ENCODE measurements around the gene DBF4. TPM values are rescaled to one million over a fixed set of nuclear protein-coding genes. Genes with fewer than 3 reads are reported as not detected.

The DBF4 gene
- total RNA-seq, 2 experiments from 2014 or later: 58.1 to 61.9 TPM

DNA sequence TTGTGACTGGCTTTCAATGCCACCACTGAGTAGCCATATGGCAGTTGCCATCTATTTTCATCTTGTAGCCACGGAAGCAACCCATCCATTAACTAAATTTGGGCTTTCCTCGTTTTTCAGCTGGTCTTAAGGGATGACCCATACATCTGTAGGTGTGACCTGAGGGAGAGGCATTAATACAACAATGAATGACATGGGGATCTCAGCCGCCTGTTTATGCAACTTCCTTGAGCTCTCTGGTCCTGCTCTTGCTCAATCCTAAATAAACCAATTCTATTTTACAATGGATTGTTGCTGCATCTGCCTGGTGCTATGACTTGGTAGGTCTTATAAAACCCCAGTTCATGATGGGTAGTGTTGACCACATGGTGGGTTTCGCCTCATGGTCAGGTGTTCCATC lies 35.8 kb downstream of the DBF4 start:
- Histone ChIP-seq H3K4me3 (ENCODE audit: low read length) (no peak overlapping the region), H3K4me1 (ENCODE audit: insufficient read depth, low read length) (no peaks in the 10 kb centered on the region), H3K27me3 (ENCODE audit: control insufficient read depth in 1 of 2, insufficient read depth in 2 of 2, low read length in 2 of 2) (no peaks in the 10 kb centered on the region), H3K36me3 (ENCODE audit: insufficient read depth, low read length) (peaks cover 5% of the 10 kb centered on the region), H3K27ac (ENCODE audit: low read depth in 1 of 2, low read length in 2 of 2) (no peak overlapping the region), H3K9me3 (ENCODE audit: control insufficient read depth in 1 of 2, insufficient read depth in 1 of 2, low read length in 2 of 2) (no peaks in the 10 kb centered on the region)
- TF ChIP-seq, protein P1, sequence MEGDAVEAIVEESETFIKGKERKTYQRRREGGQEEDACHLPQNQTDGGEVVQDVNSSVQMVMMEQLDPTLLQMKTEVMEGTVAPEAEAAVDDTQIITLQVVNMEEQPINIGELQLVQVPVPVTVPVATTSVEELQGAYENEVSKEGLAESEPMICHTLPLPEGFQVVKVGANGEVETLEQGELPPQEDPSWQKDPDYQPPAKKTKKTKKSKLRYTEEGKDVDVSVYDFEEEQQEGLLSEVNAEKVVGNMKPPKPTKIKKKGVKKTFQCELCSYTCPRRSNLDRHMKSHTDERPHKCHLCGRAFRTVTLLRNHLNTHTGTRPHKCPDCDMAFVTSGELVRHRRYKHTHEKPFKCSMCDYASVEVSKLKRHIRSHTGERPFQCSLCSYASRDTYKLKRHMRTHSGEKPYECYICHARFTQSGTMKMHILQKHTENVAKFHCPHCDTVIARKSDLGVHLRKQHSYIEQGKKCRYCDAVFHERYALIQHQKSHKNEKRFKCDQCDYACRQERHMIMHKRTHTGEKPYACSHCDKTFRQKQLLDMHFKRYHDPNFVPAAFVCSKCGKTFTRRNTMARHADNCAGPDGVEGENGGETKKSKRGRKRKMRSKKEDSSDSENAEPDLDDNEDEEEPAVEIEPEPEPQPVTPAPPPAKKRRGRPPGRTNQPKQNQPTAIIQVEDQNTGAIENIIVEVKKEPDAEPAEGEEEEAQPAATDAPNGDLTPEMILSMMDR (IDR thresholded peaks at IDR 0.05): no peak
- H3K36me3 Mint-ChIP-seq (ENCODE audit: low read depth): peaks cover 8% of the 10 kb centered on the region
- DNase-seq (no peak), ATAC-seq (ENCODE audit: poor library complexity) (no peak)
- peaks cover 5% of the 10 kb centered on the region for H3K27me3 Mint-ChIP-seq
- POLR2A ChIA-PET: no interaction called here
- H3K27ac Mint-ChIP-seq: no peak overlapping the region
- intact Hi-C loops (cut with DNase I, micrococcal nuclease): no loop called here
- H3K9me3 Mint-ChIP-seq: no peaks in the 10 kb centered on the region
- no peak overlapping the region for H3K4me3 Mint-ChIP-seq
- no peaks in the 10 kb centered on the region for H3K4me1 Mint-ChIP-seq (ENCODE audit: low read depth)
- CTCF ChIA-PET: no interaction called here

DNA sequence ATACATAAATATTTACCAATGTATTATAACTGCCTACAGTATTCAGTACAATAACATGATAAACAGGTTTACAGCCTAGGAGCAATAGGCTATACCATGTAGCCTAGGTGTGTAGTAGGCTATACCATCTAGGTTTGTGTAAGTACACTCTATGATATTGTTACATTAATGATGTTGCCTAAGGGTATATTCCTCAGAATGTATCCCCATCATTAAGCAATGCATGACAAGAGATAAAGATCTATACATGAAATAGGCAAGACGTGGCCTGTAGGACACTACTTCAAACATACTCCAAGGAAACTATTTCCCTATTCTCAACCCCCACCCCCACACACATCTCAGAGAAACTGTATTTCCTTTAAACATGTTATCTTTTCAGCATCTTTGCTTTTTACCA lies 42.4 kb downstream of the DBF4 start:
- H3K9me3 ChIP-seq (ENCODE audit: control insufficient read depth in 1 of 2, insufficient read depth in 1 of 2, low read length in 2 of 2): no peaks in the 10 kb centered on the region
- no peak overlapping the region for H3K27ac ChIP-seq (ENCODE audit: low read depth in 1 of 2, low read length in 2 of 2)
- TF ChIP-seq, protein P1 (IDR thresholded peaks at IDR 0.05): no peak
- H3K36me3 ChIP-seq (ENCODE audit: insufficient read depth, low read length): no peaks in the 10 kb centered on the region
- H3K27ac Mint-ChIP-seq: no peak overlapping the region
- DNase-seq: no peak
- H3K27me3 ChIP-seq (ENCODE audit: control insufficient read depth in 1 of 2, insufficient read depth in 2 of 2, low read length in 2 of 2): no peaks in the 10 kb centered on the region
- ChIA-PET CTCF (no interaction called here), POLR2A (no interaction called here)
- no peaks in the 10 kb centered on the region for H3K4me1 ChIP-seq (ENCODE audit: insufficient read depth, low read length)
- peaks cover 19% of the 10 kb centered on the region for H3K27me3 Mint-ChIP-seq
- H3K4me3 ChIP-seq (ENCODE audit: low read length): no peak overlapping the region
- intact Hi-C loops (cut with DNase I, micrococcal nuclease): no loop called here
- no peaks in the 10 kb centered on the region for H3K4me1 Mint-ChIP-seq (ENCODE audit: low read depth)
- no peaks in the 10 kb centered on the region for H3K36me3 Mint-ChIP-seq (ENCODE audit: low read depth)
- no peak overlapping the region for H3K4me3 Mint-ChIP-seq
- no peak for ATAC-seq (ENCODE audit: poor library complexity)
- no peaks in the 10 kb centered on the region for H3K9me3 Mint-ChIP-seq

DNA sequence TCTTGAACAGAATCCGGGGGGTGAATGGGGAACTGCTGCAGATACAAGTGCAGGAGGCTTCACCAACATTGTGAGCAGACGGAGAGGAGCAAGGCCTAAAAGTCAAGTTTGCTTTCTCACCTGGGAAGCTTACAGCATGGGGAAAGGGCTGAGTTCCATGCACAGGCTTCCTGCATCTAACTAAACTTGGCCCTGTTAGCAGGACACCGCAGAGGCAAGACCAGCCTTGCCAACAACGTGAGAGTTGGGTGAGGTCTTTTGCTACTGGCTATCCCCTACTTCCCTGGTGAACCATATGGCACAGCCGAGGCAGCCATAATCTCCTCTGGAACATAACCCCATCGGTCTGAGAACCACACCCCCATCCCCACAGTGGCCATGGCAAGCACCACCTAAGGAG lies 43.6 kb downstream of the DBF4 start:
- Histone ChIP-seq H3K9me3 (ENCODE audit: control insufficient read depth in 1 of 2, insufficient read depth in 1 of 2, low read length in 2 of 2) (no peaks in the 10 kb centered on the region), H3K27me3 (ENCODE audit: control insufficient read depth in 1 of 2, insufficient read depth in 2 of 2, low read length in 2 of 2) (no peaks in the 10 kb centered on the region), H3K27ac (ENCODE audit: low read depth in 1 of 2, low read length in 2 of 2) (no peak overlapping the region), H3K4me3 (ENCODE audit: low read length) (no peak overlapping the region), H3K36me3 (ENCODE audit: insufficient read depth, low read length) (no peaks in the 10 kb centered on the region), H3K4me1 (ENCODE audit: insufficient read depth, low read length) (no peaks in the 10 kb centered on the region)
- POLR2A ChIA-PET: interaction anchor here (0.8 kb wide), 1 partner anchor 14 kb away, joined by 3 read pairs; the partner anchor contains the start of gene ADAM22
- CTCF ChIA-PET: no interaction called here
- Mint-ChIP-seq H3K9me3 (no peaks in the 10 kb centered on the region), H3K27ac (no peak overlapping the region), H3K4me3 (no peak overlapping the region), H3K4me1 (ENCODE audit: low read depth) (no peaks in the 10 kb centered on the region), H3K36me3 (ENCODE audit: low read depth) (no peaks in the 10 kb centered on the region), H3K27me3 (peaks cover 19% of the 10 kb centered on the region)
- no peak for DNase-seq
- intact Hi-C loops (cut with DNase I, micrococcal nuclease): no loop called here
- ATAC-seq (ENCODE audit: poor library complexity): no peak
- TF ChIP-seq, protein P1 (IDR thresholded peaks at IDR 0.05): no peak
